Neural cell (in vitro differentiated cells): ENCODE data around the gene ATXN7L1. TPM values are rescaled to one million over a fixed set of nuclear protein-coding genes. Genes with fewer than 3 reads are reported as not detected.

Experiments used
- H2AFZ ChIP-seq: fragments of 200-600, 300-800 bp; sonication (generic), shearing (Covaris generic); 2 replicates; pipeline ENCODE4 v1.6.0; 2014; ENCODE audit warnings: low read depth, mild to moderate bottlenecking, antibody characterized with exemption, low read length, moderate library complexity
- H3F3A ChIP-seq: fragments of 200-600 bp; shearing (Covaris generic); 2 replicates; pipeline ENCODE4 v1.6.1; 2016; ENCODE audit warnings: mild to moderate bottlenecking, moderate library complexity, mixed read lengths, antibody characterized with exemption, low read length; ENCODE audit not compliant: insufficient read depth, poor library complexity, severe bottlenecking
- H3K27ac ChIP-seq: fragments of 200-600, 300-800 bp; sonication (generic), shearing (Covaris generic); 2 replicates; pipeline ENCODE4 v1.5.1; 2014; ENCODE audit warnings: mild to moderate bottlenecking, low read length, moderate library complexity
- H3K27me3 ChIP-seq: fragments of 300-800, 200-600 bp; sonication (generic), shearing (Covaris generic); 2 replicates; pipeline ENCODE4 v1.6.0; 2014; ENCODE audit warnings: mild to moderate bottlenecking, low read depth, low read length, moderate library complexity; ENCODE audit not compliant: insufficient read depth
- H3K36me3 ChIP-seq: fragments of 300-800, 200-600 bp; sonication (generic), shearing (Covaris generic); 2 replicates; pipeline ENCODE4 v1.5.1; 2014; ENCODE audit warnings: mild to moderate bottlenecking, antibody characterized with exemption, low read length, moderate library complexity; ENCODE audit not compliant: insufficient read depth
- H3K4me2 ChIP-seq: fragments of 300-800, 200-600 bp; sonication (generic), shearing (Covaris generic); 2 replicates; pipeline ENCODE4 v1.6.0; 2014; ENCODE audit warnings: mild to moderate bottlenecking, low read length
- H3K4me3 ChIP-seq: fragments of 300-800, 200-600 bp; sonication (generic), shearing (Covaris generic); 2 replicates; pipeline ENCODE4 v1.5.1; 2014; ENCODE audit warnings: mild to moderate bottlenecking, low read length, moderate library complexity
- H3K79me2 ChIP-seq: fragments of 200-600 bp; shearing (Covaris generic); replicated peaks from 2 replicates; pipeline ENCODE4 v1.6.0; 2014; ENCODE audit warnings: mild to moderate bottlenecking, low read length, moderate library complexity; ENCODE audit not compliant: insufficient read depth
- H3K9ac ChIP-seq: fragments of 300-800, 200-600 bp; sonication (generic), shearing (Covaris generic); 2 replicates; pipeline ENCODE4 v1.6.1; 2016; ENCODE audit warnings: mild to moderate bottlenecking, low read length, mixed read lengths
- H3K9me2 ChIP-seq: fragments of 200-600 bp; shearing (Covaris generic); 2 replicates; pipeline ENCODE4 v1.6.1; 2016; ENCODE audit warnings: mild to moderate bottlenecking, low read length, mixed read lengths; ENCODE audit not compliant: insufficient read depth
- H3K9me3 ChIP-seq: fragments of 200-600, 300-800 bp; sonication (generic), shearing (Covaris generic); 2 replicates; pipeline ENCODE4 v1.6.1; 2016; ENCODE audit warnings: mild to moderate bottlenecking, mixed run types, low read length, moderate library complexity, mixed read lengths
- H4K20me1 ChIP-seq: fragments of 200-600 bp; shearing (Covaris generic); 2 replicates; pipeline ENCODE4 v1.6.1; 2016; ENCODE audit warnings: mild to moderate bottlenecking, mixed run types; ENCODE audit not compliant: insufficient read depth
- CTCF ChIP-seq: fragments of 450-650 bp; IDR thresholded peaks from 2 replicates; pipeline ENCODE4 v1.5.1; 2014; ENCODE audit warnings: antibody characterized with exemption, mild to moderate bottlenecking, moderate library complexity; ENCODE audit not compliant: poor library complexity, severe bottlenecking
- EP300 ChIP-seq: fragments of 450-650 bp; conservative IDR thresholded peaks from 2 replicates; pipeline ENCODE4 v1.6.1; 2014; ENCODE audit warnings: antibody characterized with exemption, mild to moderate bottlenecking, moderate library complexity; ENCODE audit not compliant: poor library complexity, severe bottlenecking
- EZH2 ChIP-seq: fragments of 200-600, 300-800 bp; shearing (Covaris generic), sonication (generic); IDR thresholded peaks from 2 replicates; pipeline ENCODE4 v1.6.1; 2014; ENCODE audit warnings: antibody characterized with exemption, low read length, borderline replicate concordance, mild to moderate bottlenecking; ENCODE audit not compliant: insufficient read depth, poor library complexity, severe bottlenecking
- MXI1 ChIP-seq: fragments of 450-650 bp; conservative IDR thresholded peaks from 2 replicates; pipeline ENCODE4 v1.6.1; 2014; ENCODE audit warnings: antibody characterized with exemption, mild to moderate bottlenecking; ENCODE audit not compliant: poor library complexity, severe bottlenecking
- POLR2AphosphoS5 ChIP-seq: IDR thresholded peaks from 2 replicates; pipeline ENCODE4 v1.6.1; 2012
- RAD21 ChIP-seq: fragments of 450-650 bp; conservative IDR thresholded peaks from 2 replicates; pipeline ENCODE4 v1.6.1; 2014; ENCODE audit warnings: antibody characterized with exemption, mild to moderate bottlenecking, moderate library complexity
- REST ChIP-seq: IDR thresholded peaks from 2 replicates; pipeline ENCODE4 v1.6.1; 2012; ENCODE audit warnings: borderline replicate concordance
- SMC3 ChIP-seq: fragments of 450-650 bp; conservative IDR thresholded peaks from 2 replicates; pipeline ENCODE4 v1.6.1; 2014; ENCODE audit warnings: antibody characterized with exemption, mild to moderate bottlenecking, moderate library complexity; ENCODE audit not compliant: poor library complexity
- TAF1 ChIP-seq: IDR thresholded peaks from 2 replicates; pipeline ENCODE4 v1.6.1; 2012; ENCODE audit warnings: low read depth
- polyA plus RNA-seq: library from polyadenylated mRNA; depleted of rRNA; stranded (reverse); fragments of >200 nt; gene quantifications from 2 replicates; pipeline ENCODE4 v1.2.3, GENCODE V29; 2014

Gene ATXN7L1
- polyA plus RNA-seq, 1 donor from 2014 or later, result 4.3 TPM

GRCh38 chr7:105819559-105819958 is 56.8 kb downstream of the ATXN7L1 start:
- Histone ChIP-seq H3F3A (no peaks in the 10 kb centered on the region), H3K4me2 (no peak overlapping the region), H3K27me3 (no peaks in the 10 kb centered on the region), H3K9me3 (no peaks in the 10 kb centered on the region), H3K9ac (no peak overlapping the region), H3K4me3 (no peak overlapping the region), H3K36me3 (no peaks in the 10 kb centered on the region), H4K20me1 (no peaks in the 10 kb centered on the region), H2AFZ (no peak overlapping the region), H3K9me2 (no peaks in the 10 kb centered on the region), H3K79me2 (no peaks in the 10 kb centered on the region), H3K27ac (no peak overlapping the region)
- TF ChIP-seq MXI1, result no peak

- H3K27ac ChIP-seq, result no peak overlapping the region
- H3K79me2 ChIP-seq, result no peaks in the 10 kb centered on the region
- H3K9me3 ChIP-seq, result no peaks in the 10 kb centered on the region
- H2AFZ ChIP-seq, result no peak overlapping the region
- H3K4me3 ChIP-seq, result no peak overlapping the region
- no peaks in the 10 kb centered on the region for H3K36me3 ChIP-seq
- TF ChIP-seq EP300 (no peak), CTCF (no peak), MXI1 (no peak), TAF1 (no peak), SMC3 (no peak), EZH2 (no peak), POLR2AphosphoS5 (no peak), RAD21 (no peak)
- no peak overlapping the region for H3K4me2 ChIP-seq
- no peaks in the 10 kb centered on the region for H3K27me3 ChIP-seq
- no peaks in the 10 kb centered on the region for H3K9me2 ChIP-seq
- no peaks in the 10 kb centered on the region for H3F3A ChIP-seq
- no peak overlapping the region for H3K9ac ChIP-seq
- no peaks in the 10 kb centered on the region for H4K20me1 ChIP-seq
Observed at GRCh38 chr7:105816954-105817615, 59.3 kb downstream of the ATXN7L1 start.

GRCh38 chr7:105816266-105816843 is 60.0 kb downstream of the ATXN7L1 start:
- H3K4me2 ChIP-seq, result no peak overlapping the region
- H3K79me2 ChIP-seq, result no peaks in the 10 kb centered on the region
- H2AFZ ChIP-seq, result no peak overlapping the region
- no peak for TF ChIP-seq SMC3
- no peak for TF ChIP-seq EZH2
- no peak for TF ChIP-seq MXI1
- TF ChIP-seq CTCF, result no peak
- no peak for TF ChIP-seq POLR2AphosphoS5
- no peak for TF ChIP-seq TAF1
- TF ChIP-seq RAD21, result no peak
- no peak for TF ChIP-seq REST
- TF ChIP-seq EP300, result no peak
- no peaks in the 10 kb centered on the region for H3K9me3 ChIP-seq
- H3K27ac ChIP-seq, result no peak overlapping the region
- H3K9ac ChIP-seq, result no peak overlapping the region
- no peaks in the 10 kb centered on the region for H3K9me2 ChIP-seq
- H3F3A ChIP-seq, result no peaks in the 10 kb centered on the region
- H3K36me3 ChIP-seq, result no peaks in the 10 kb centered on the region
- no peak overlapping the region for H3K4me3 ChIP-seq
- no peaks in the 10 kb centered on the region for H4K20me1 ChIP-seq
- no peaks in the 10 kb centered on the region for H3K27me3 ChIP-seq
